PC-3 (cell line): ENCODE data around the gene SLC25A34. TPM values are rescaled to one million over a fixed set of nuclear protein-coding genes. Genes with fewer than 3 reads are reported as not detected.
"Not testable (repeated sequence)": the region's sequence is repeated elsewhere in the genome, so short reads cannot be mapped to it uniquely, and the experiment has no call there.

ENCODE experiments used
- ATAC-seq: fragments of 200-7000 bp; cut with Tn5 transposase; 2 replicates; pipeline ENCODE4 v1.9.1; 2020; ENCODE audit warnings: mild to moderate bottlenecking, moderate library complexity
- BruUV-seq: library from RNA; stranded (reverse); fragments of 400-500 nt; replicated peaks from 2 replicates; lab custom pipeline; 2021; lab: Mats Ljungman, UMichigan
- CTCF ChIA-PET: fragments of 300-600 bp; sonication (Branson Sonifier 250); formaldehyde crosslinking; loops from one replicate; lab custom pipeline; 2022; ENCODE audit warnings: antibody characterized with exemption; lab: Charles Lee
- POLR2A ChIA-PET: fragments of 300-600 bp; sonication (Branson Sonifier 250); formaldehyde crosslinking; loops from one replicate; lab custom pipeline; 2022; ENCODE audit warnings: antibody characterized with exemption; ENCODE audit not compliant: unreplicated experiment; lab: Charles Lee
- DNase-seq: peaks from one replicate; pipeline ENCODE4 v3.0.0-alpha.2; 2015
- H2AFZ ChIP-seq: fragments of 300-600 bp; sonication (generic); 2 replicates; pipeline ENCODE4 v1.6.0; 2016; ENCODE audit warnings: antibody characterized with exemption, low read length
- H3F3A ChIP-seq: fragments of 300-600 bp; sonication (generic); one replicate; pipeline ENCODE4 v1.6.0; 2017; ENCODE audit warnings: antibody characterized with exemption, low read length, control low read depth, mild to moderate bottlenecking; ENCODE audit not compliant: unreplicated experiment
- H3K27ac ChIP-seq: fragments of 300-600 bp; sonication (generic); 2 replicates; pipeline ENCODE4 v1.5.1; 2016; ENCODE audit warnings: mild to moderate bottlenecking, low read length
- H3K27me3 ChIP-seq: fragments of 300-600 bp; sonication (generic); 2 replicates; pipeline ENCODE4 v1.6.1; 2016; ENCODE audit warnings: low read length, mixed read lengths
- H3K36me3 ChIP-seq: fragments of 300-600 bp; sonication (generic); 2 replicates; pipeline ENCODE4 v1.6.1; 2016; ENCODE audit warnings: low read depth, mixed run types, low read length, mixed read lengths
- H3K4me1 ChIP-seq: fragments of 300-600 bp; sonication (generic); 2 replicates; pipeline ENCODE4 v1.5.1; 2016; ENCODE audit warnings: low read length; ENCODE audit not compliant: insufficient read depth
- H3K4me2 ChIP-seq: fragments of 300-600 bp; sonication (generic); 2 replicates; pipeline ENCODE4 v1.6.0; 2016; ENCODE audit warnings: low read length
- H3K4me3 ChIP-seq: fragments of 300-600 bp; sonication (generic); 2 replicates; pipeline ENCODE4 v1.5.1; 2016; ENCODE audit warnings: mild to moderate bottlenecking, low read length, mixed read lengths
- H3K79me2 ChIP-seq: fragments of 300-600 bp; sonication (generic); 2 replicates; pipeline ENCODE4 v1.6.1; 2017; ENCODE audit warnings: low read length, mixed read lengths
- H3K9ac ChIP-seq: fragments of 300-600 bp; sonication (generic); 2 replicates; pipeline ENCODE4 v1.6.0; 2016; ENCODE audit warnings: mild to moderate bottlenecking, low read length
- H3K9me2 ChIP-seq: fragments of 300-600 bp; sonication (generic); replicated peaks from 2 replicates; pipeline ENCODE4 v1.6.1; 2016; ENCODE audit warnings: mixed run types, low read length, mixed read lengths
- H3K9me3 ChIP-seq: fragments of 300-600 bp; sonication (generic); 2 replicates; pipeline ENCODE4 v1.6.1; 2016; ENCODE audit warnings: low read length, mixed read lengths
- H4K20me1 ChIP-seq: fragments of 300-600 bp; sonication (generic); 2 replicates; pipeline ENCODE4 v1.6.1; 2016; ENCODE audit warnings: low read length, mixed read lengths
- EZH2 ChIP-seq: fragments of 300-600 bp; sonication (generic); IDR thresholded peaks from one replicate; pipeline ENCODE4 v1.6.1; 2017; ENCODE audit warnings: antibody characterized with exemption, mild to moderate bottlenecking, low read length; ENCODE audit not compliant: unreplicated experiment
- EZH2phosphoT487 ChIP-seq: fragments of 300-600 bp; sonication (generic); IDR thresholded peaks from 2 replicates; pipeline ENCODE4 v1.6.1; 2018; ENCODE audit warnings: mild to moderate bottlenecking, antibody characterized with exemption, low read length, borderline replicate concordance
- intact Hi-C: fragments of 100-400 bp; cut with micrococcal nuclease; formaldehyde crosslinking; loops from 2 replicates; pipeline ENCODE4 v1.9.0; 2023
- total RNA-seq: library from RNA; depleted of rRNA; stranded (reverse); fragments of >200 nt; gene quantifications from 2 replicates; pipeline ENCODE4 v1.2.3, GENCODE V29; 2014
- TF ChIP-seq, protein P1 (sequence below): fragments of 300-600 bp; sonication (generic); conservative IDR thresholded peaks from 2 replicates; pipeline ENCODE4 v1.5.1; 2017; ENCODE audit warnings: antibody characterized with exemption, low read depth, mild to moderate bottlenecking, low read length

The SLC25A34 gene
- total RNA-seq, 1 experiment from 2014 or later: 0.44 TPM

DNA sequence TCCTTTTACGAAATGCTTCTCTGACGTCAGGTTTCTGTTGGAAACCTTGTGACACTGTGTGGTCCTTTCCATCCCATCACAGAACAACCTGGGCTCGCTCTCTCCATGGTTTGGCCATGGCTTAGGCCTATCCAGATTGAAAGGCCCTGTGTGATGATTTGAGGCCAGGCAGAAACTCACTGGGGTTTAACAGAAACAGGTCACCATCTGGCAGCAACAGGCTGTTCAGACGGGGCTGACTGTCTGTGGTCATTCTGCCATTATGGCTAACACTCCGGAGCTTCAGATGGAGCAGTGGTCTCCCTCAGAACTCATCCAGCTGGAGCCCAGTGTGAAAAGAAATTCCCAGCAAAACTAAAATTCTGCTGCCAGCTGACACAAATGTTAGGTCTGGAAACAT lies 42.7 kb upstream of the SLC25A34 start:
- H4K20me1 ChIP-seq: no peaks in the 10 kb centered on the region

DNA sequence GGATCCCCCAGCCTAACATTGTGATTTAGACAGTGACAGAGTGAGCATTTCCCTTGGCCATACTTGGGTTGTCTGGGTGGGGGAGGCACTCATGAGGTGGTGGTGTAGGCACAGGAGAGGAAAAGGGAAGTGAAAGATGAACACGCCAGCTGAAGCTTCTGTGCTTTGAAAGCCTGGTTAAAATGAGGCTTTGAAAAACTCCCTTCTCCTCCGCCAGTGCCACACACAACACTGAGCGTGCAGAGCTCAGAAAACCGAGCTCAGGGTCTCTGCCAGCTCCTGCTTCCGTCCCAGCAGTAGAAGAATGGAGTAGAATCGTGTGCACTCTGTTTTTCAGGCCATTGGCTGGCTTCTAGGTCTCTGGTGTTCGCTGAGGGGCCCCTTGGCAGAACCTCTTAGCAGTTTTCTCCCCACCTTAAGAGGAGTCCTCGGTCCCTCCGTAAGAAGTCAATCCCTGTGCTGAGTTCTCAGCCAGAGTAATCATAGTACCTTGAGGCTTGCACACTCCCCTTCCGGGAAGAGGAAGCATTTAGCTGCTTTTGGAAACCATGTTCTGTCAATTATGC lies 39.0 kb upstream of the SLC25A34 start:
- Histone ChIP-seq H2AFZ (no peak overlapping the region), H3K36me3 (no peaks in the 10 kb centered on the region), H4K20me1 (no peaks in the 10 kb centered on the region), H3K27me3 (no peaks in the 10 kb centered on the region), H3F3A (no peaks in the 10 kb centered on the region), H3K4me1 (no peaks in the 10 kb centered on the region), H3K9ac (no peak overlapping the region), H3K9me3 (no peaks in the 10 kb centered on the region), H3K4me2 (no peak overlapping the region), H3K4me3 (no peak overlapping the region), H3K9me2 (no peaks in the 10 kb centered on the region), H3K79me2 (peaks cover 31% of the 10 kb centered on the region), H3K27ac (no peak overlapping the region)
- ChIA-PET CTCF (no interaction called here), POLR2A (no interaction called here)
- DNase-seq (no peak), ATAC-seq (no peak)
- intact Hi-C loops: no loop called here
- TF ChIP-seq EZH2phosphoT487 (no peak), EZH2 (no peak)
- TF ChIP-seq, protein P1, sequence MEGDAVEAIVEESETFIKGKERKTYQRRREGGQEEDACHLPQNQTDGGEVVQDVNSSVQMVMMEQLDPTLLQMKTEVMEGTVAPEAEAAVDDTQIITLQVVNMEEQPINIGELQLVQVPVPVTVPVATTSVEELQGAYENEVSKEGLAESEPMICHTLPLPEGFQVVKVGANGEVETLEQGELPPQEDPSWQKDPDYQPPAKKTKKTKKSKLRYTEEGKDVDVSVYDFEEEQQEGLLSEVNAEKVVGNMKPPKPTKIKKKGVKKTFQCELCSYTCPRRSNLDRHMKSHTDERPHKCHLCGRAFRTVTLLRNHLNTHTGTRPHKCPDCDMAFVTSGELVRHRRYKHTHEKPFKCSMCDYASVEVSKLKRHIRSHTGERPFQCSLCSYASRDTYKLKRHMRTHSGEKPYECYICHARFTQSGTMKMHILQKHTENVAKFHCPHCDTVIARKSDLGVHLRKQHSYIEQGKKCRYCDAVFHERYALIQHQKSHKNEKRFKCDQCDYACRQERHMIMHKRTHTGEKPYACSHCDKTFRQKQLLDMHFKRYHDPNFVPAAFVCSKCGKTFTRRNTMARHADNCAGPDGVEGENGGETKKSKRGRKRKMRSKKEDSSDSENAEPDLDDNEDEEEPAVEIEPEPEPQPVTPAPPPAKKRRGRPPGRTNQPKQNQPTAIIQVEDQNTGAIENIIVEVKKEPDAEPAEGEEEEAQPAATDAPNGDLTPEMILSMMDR: no peak
- no TSS peak for BruUV-seq

More for the DNA sequence above, 42.7 kb upstream of the SLC25A34 start:
- CTCF ChIA-PET: no interaction called here
- H3K79me2 ChIP-seq: peaks cover 53% of the 10 kb centered on the region
- no peak overlapping the region for H3K9ac ChIP-seq
- DNase-seq: no peak
- POLR2A ChIA-PET: no interaction called here
- intact Hi-C loops: no loop called here
- no peak overlapping the region for H3K27ac ChIP-seq
- no peaks in the 10 kb centered on the region for H3K4me1 ChIP-seq
- no peaks in the 10 kb centered on the region for H3K27me3 ChIP-seq
- no peak overlapping the region for H2AFZ ChIP-seq
- ATAC-seq: no peak
- no peak overlapping the region for H3K4me2 ChIP-seq
- no peaks in the 10 kb centered on the region for H3K9me2 ChIP-seq
- no peaks in the 10 kb centered on the region for H3K9me3 ChIP-seq
- no TSS peak for BruUV-seq
- H3F3A ChIP-seq: no peaks in the 10 kb centered on the region
- TF ChIP-seq, protein P1: no peak
- TF ChIP-seq EZH2phosphoT487 (no peak), EZH2 (no peak)
- no peaks in the 10 kb centered on the region; the same call in 1 of the 2 replicates for H3K36me3 ChIP-seq
- H3K4me3 ChIP-seq: no peak overlapping the region

DNA sequence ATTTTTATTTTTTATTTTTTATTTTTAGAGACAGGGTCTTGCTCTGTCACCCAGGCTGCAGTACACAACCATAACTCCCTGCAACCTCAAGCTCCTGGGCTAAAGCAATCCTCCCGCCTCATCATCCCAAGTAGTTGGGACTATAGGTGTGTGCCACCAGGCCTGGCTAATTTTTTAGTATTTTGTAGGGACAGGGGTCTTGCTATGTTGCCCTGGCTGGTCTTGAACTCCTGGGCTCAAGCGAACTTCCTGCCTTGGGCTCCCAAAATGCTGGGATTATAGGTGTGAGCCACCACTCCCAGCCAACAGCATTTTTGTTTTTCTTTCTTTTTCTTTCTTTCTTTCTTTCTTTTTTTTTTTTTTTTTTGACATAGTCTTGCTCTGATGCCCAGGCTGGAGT lies 37.9 kb upstream of the SLC25A34 start:
- no peaks in the 10 kb centered on the region for H3K27me3 ChIP-seq
- ATAC-seq (no peak), DNase-seq (no peak)
- no peaks in the 10 kb centered on the region for H3K9me2 ChIP-seq
- POLR2A ChIA-PET: no interaction called here
- CTCF ChIA-PET: no interaction called here
- no peaks in the 10 kb centered on the region for H3K9me3 ChIP-seq
- intact Hi-C loops: no loop called here
- BruUV-seq: no TSS peak
- H3K79me2 ChIP-seq: peaks cover 24% of the 10 kb centered on the region
- H2AFZ ChIP-seq: no peak overlapping the region
- H3K4me3 ChIP-seq: no peak overlapping the region
- no peak overlapping the region for H3K9ac ChIP-seq
- no peaks in the 10 kb centered on the region for H3K4me1 ChIP-seq
- no peaks in the 10 kb centered on the region for H3F3A ChIP-seq
- no peak overlapping the region for H3K4me2 ChIP-seq
- TF ChIP-seq EZH2 (no peak), EZH2phosphoT487 (no peak)
- TF ChIP-seq, protein P1: no peak
- no peak overlapping the region for H3K27ac ChIP-seq
- H3K36me3 ChIP-seq: no peaks in the 10 kb centered on the region
- no peaks in the 10 kb centered on the region for H4K20me1 ChIP-seq

DNA sequence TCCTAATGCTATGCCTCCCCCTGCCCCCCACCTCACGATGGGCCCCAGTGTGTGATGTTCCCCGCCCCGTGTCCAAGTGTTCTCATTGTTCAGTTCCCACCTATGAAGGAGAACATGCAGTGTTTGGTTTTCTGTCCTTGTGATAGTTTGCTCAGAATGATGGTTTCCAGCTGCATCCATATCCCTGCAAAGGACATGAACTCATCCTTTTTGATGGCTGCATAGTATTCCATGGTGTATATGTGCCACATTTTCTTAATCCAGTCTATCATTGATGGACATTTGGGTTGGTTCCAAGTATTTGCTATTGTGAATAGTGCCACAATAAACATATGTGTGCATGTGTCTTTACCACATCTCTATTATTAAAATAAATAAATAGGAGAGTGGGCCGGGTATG lies 36.7 kb upstream of the SLC25A34 start:
- H4K20me1 ChIP-seq, H3K4me1 ChIP-seq, CTCF ChIA-PET, POLR2A ChIA-PET, H3K4me2 ChIP-seq, DNase-seq, intact Hi-C loops, H3K27ac ChIP-seq, H3K9me2 ChIP-seq, H3K27me3 ChIP-seq, H3K4me3 ChIP-seq, H3K36me3 ChIP-seq, H2AFZ ChIP-seq, H3K9ac ChIP-seq, H3K9me3 ChIP-seq, ATAC-seq, BruUV-seq, H3F3A ChIP-seq: not testable (repeated sequence)
- H3K79me2 ChIP-seq: peaks cover 16% of the 10 kb centered on the region; the same call in 1 of the 2 replicates
